GM12878 (cell line): ENCODE measurements around the gene HOXD3. TPM values are rescaled to one million over a fixed set of nuclear protein-coding genes. Genes with fewer than 3 reads are reported as not detected.

Experiments used
- ATAC-seq: fragments of 200-7000 bp; cut with Tn5 transposase; 3 replicates; pipeline ENCODE4 v1.9.1; 2020; ENCODE audit warnings: mild to moderate bottlenecking, moderate library complexity
- BruUV-seq: library from RNA; stranded (reverse); fragments of 400-500 nt; replicated peaks from 2 replicates; lab custom pipeline; 2021; lab: Mats Ljungman, UMichigan
- CTCF ChIA-PET: fragments of 300-600 bp; sonication (Branson Sonifier 250); formaldehyde crosslinking; extraction: SDS; loops from one replicate; lab custom pipeline; 2021; ENCODE audit warnings: inconsistent platforms; lab: Yijun Ruan, JAX
- POLR2A ChIA-PET: fragments of 350-600 bp; formaldehyde crosslinking; extraction: SDS; loops from one replicate; lab custom pipeline; 2021; ENCODE audit warnings: inconsistent platforms; lab: Charles Lee
- RAD21 ChIA-PET: fragments of 300-600 bp; sonication (Branson Sonifier 250); formaldehyde crosslinking; loops from one replicate; lab custom pipeline; 2023; ENCODE audit warnings: antibody characterized with exemption; ENCODE audit not compliant: unreplicated experiment; lab: Charles Lee
- SMC1A ChIA-PET: fragments of 300-600 bp; sonication (Branson Sonifier 250); formaldehyde crosslinking; loops from one replicate; lab custom pipeline; 2023; ENCODE audit not compliant: unreplicated experiment, uncharacterized antibody; lab: Charles Lee
- DNase-seq: peaks from one replicate; pipeline ENCODE4 v3.0.0-alpha.2; 2011; ENCODE audit warnings: low read depth, low spot score
- FAIRE-seq: peaks from 3 replicates; lab custom pipeline; 2011; peaks lifted over from hg19 to GRCh38; lab: Jason Lieb, UNC
- H2AFZ ChIP-seq: 2 replicates; pipeline ENCODE4 v1.6.0; 2011; ENCODE audit warnings: low read depth, low read length, control low read depth; ENCODE audit not compliant: control insufficient read depth
- H3K27ac ChIP-seq: 2 replicates; pipeline ENCODE4 v1.5.1; 2011; ENCODE audit warnings: control low read depth; ENCODE audit not compliant: control insufficient read depth, insufficient read depth
- H3K27me3 ChIP-seq, 2 experiments: replicated peaks in 1 of 2; 2 replicates each; pipeline versions ENCODE4 v1.6.0 to v1.6.1; 2011; ENCODE audit warnings: low read length in 1 of 2; ENCODE audit not compliant: control insufficient read depth in 2 of 2, insufficient read depth in 2 of 2
- H3K36me3 ChIP-seq, 2 experiments: 2 replicates each; pipeline ENCODE4 v1.5.1; 2011; ENCODE audit warnings: low read length in 1 of 2; ENCODE audit not compliant: control insufficient read depth in 2 of 2, insufficient read depth in 2 of 2
- H3K4me1 ChIP-seq: 2 replicates; pipeline ENCODE4 v1.6.1; 2011; ENCODE audit warnings: mild to moderate bottlenecking, low read length, moderate library complexity, mixed read lengths; ENCODE audit not compliant: control insufficient read depth, insufficient read depth
- H3K4me2 ChIP-seq: 2 replicates; pipeline ENCODE4 v1.6.0; 2011; ENCODE audit warnings: control low read depth; ENCODE audit not compliant: control insufficient read depth, insufficient read depth
- H3K4me3 ChIP-seq: fragments of 200-600 bp; sonication (generic); 2 replicates; pipeline ENCODE4 v1.5.1; 2016
- H3K79me2 ChIP-seq: 2 replicates; pipeline ENCODE4 v1.6.0; 2011; ENCODE audit warnings: low read length; ENCODE audit not compliant: control insufficient read depth, insufficient read depth
- H3K9ac ChIP-seq: 2 replicates; pipeline ENCODE4 v1.8.0; 2011; ENCODE audit warnings: low read length, control low read depth, mixed read lengths; ENCODE audit not compliant: control insufficient read depth, insufficient read depth
- H3K9me3 ChIP-seq: replicated peaks from 3 replicates; pipeline ENCODE4 v1.5.1; 2011; ENCODE audit warnings: mild to moderate bottlenecking, low read length; ENCODE audit not compliant: control insufficient read depth, insufficient read depth
- H4K20me1 ChIP-seq: 2 replicates; pipeline ENCODE4 v1.6.0; 2011; ENCODE audit not compliant: control insufficient read depth, insufficient read depth
- CREM ChIP-seq: IDR thresholded peaks from 2 replicates; pipeline ENCODE4 v1.6.1; 2014; ENCODE audit warnings: antibody characterized with exemption, low read depth
- IKZF2 ChIP-seq, 2 experiments: fragments of 450-650 bp; IDR thresholded peaks; 2 replicates each; pipeline ENCODE4 v1.6.1; 2017; ENCODE audit warnings: mild to moderate bottlenecking in 2 of 2, moderate library complexity in 2 of 2
- MTA3 ChIP-seq: IDR thresholded peaks from 2 replicates; pipeline ENCODE4 v1.6.1; 2012; ENCODE audit warnings: low read length, inconsistent platforms, borderline replicate concordance
- PML ChIP-seq: IDR thresholded peaks from 2 replicates; pipeline ENCODE4 v1.6.1; 2012; ENCODE audit warnings: low read length, inconsistent platforms
- RUNX3 ChIP-seq: IDR thresholded peaks from 2 replicates; pipeline ENCODE4 v1.6.1; 2012; ENCODE audit warnings: low read length, inconsistent platforms
- SP1 ChIP-seq: IDR thresholded peaks from one replicate; pipeline ENCODE4 v1.6.1; 2011; ENCODE audit warnings: low read depth, low read length
- SUZ12 ChIP-seq: fragments of 200-600 bp; sonication (generic); IDR thresholded peaks from one replicate; pipeline ENCODE4 v1.6.1; 2018; ENCODE audit warnings: antibody characterized with exemption, mild to moderate bottlenecking; ENCODE audit not compliant: unreplicated experiment
- WGBS: methylation state at CpG from one replicate; pipeline ENCODE4 v1.1.6; 2016; ENCODE audit warnings: low lambda C conversion rate; ENCODE audit not compliant: insufficient replicate concordance, insufficient coverage; ENCODE audit errors: missing lambda C conversion rate; 5-methylcytosine and 5-hydroxymethylcytosine counted together
- in situ Hi-C: fragments of 300-500 bp; cut with MboI; formaldehyde crosslinking; loops from 9 replicates; pipeline ENCODE4 v1.14.3; 2018; ENCODE audit warnings: mixed read lengths
- intact Hi-C: fragments of 100-400 bp; cut with micrococcal nuclease; formaldehyde crosslinking; loops from one replicate; pipeline ENCODE4 v1.14.2; 2022; ENCODE audit not compliant: unreplicated experiment
- polyA plus RNA-seq, 11 experiments: library from polyadenylated mRNA; depleted of rRNA in 4 of 11; unstranded in 6 of 11; stranded (reverse) in 5 of 11; fragments of >200 nt; fragmentation: Nextera tagmentation in 4 of 11; fragmentation: Illumina TruSeq in 1 of 11; extraction: Ambion mirVana in 4 of 11; extraction: Trizol in 1 of 11; gene quantifications; 1 replicate in 1 of 11; 2 replicates in 10 of 11; pipeline versions ENCODE4 v1.2.1 to v1.2.3, GENCODE V29; 2011 to 2016; ENCODE audit warnings: inconsistent platforms in 2 of 11, missing spikeins in 2 of 11, low read depth in 1 of 11
- total RNA-seq, 4 experiments: library from RNA; depleted of rRNA in 3 of 4; stranded (reverse); fragments of >200 nt in 3 of 4; fragmentation: Illumina TruSeq in 1 of 4; extraction: Trizol in 1 of 4; gene quantifications; 2 replicates each; pipeline versions ENCODE4 v1.2.1 to v1.2.3, GENCODE V29; 2013 to 2021
- TF ChIP-seq, protein P1 (sequence below): fragments of 450-650 bp; formaldehyde crosslinking; IDR thresholded peaks from 2 replicates; pipeline ENCODE4 v1.5.0; 2022; ENCODE audit warnings: mild to moderate bottlenecking, missing genetic modification characterization
- TF ChIP-seq, protein P2 (sequence below): IDR thresholded peaks from 2 replicates; pipeline ENCODE4 v1.6.1; 2011; ENCODE audit warnings: borderline replicate concordance, low read depth, mild to moderate bottlenecking, moderate library complexity, mixed read lengths, low read length; ENCODE audit not compliant: insufficient read depth; ENCODE audit errors: extremely low read length

HOXD3 gene
- total and polyA plus RNA-seq, 10 of the 15 experiments (the other 5 are each of a cell fraction or from before 2014, with no cell fraction given): not detected

DNA sequence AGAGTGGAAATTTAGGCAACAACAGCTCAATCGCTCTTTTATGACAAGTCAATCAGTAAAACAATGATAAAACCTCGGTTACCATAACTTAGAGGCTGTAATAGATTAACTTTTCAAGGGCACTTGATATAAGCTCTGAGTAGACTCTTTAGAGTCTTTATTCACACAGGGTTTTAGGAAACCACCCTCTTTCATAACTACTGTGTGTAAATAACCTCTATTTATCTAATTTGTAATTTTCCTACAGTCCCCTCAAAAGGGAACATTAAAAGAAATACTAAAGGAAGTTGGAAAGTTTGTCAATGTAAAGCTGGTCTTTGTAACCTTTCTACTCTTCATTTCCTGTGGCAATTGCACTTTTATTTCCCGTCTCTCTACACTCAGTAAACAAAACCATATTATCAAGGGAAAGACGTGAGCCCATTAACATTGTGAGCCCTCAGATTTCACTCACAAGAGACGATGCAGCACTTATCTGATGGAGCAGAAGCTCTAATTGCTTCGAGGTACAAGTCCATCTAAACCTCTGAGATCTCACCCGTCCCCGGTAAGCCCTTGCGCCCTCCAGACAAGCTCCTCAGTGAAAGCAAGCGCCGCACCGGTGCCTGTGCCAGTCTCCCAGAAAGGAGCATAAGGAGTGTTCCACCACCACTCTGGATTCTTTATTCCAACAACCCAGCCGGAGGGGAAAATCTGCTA lies 30.2 kb downstream of the HOXD3 start (continued):
- TF ChIP-seq, protein P1, sequence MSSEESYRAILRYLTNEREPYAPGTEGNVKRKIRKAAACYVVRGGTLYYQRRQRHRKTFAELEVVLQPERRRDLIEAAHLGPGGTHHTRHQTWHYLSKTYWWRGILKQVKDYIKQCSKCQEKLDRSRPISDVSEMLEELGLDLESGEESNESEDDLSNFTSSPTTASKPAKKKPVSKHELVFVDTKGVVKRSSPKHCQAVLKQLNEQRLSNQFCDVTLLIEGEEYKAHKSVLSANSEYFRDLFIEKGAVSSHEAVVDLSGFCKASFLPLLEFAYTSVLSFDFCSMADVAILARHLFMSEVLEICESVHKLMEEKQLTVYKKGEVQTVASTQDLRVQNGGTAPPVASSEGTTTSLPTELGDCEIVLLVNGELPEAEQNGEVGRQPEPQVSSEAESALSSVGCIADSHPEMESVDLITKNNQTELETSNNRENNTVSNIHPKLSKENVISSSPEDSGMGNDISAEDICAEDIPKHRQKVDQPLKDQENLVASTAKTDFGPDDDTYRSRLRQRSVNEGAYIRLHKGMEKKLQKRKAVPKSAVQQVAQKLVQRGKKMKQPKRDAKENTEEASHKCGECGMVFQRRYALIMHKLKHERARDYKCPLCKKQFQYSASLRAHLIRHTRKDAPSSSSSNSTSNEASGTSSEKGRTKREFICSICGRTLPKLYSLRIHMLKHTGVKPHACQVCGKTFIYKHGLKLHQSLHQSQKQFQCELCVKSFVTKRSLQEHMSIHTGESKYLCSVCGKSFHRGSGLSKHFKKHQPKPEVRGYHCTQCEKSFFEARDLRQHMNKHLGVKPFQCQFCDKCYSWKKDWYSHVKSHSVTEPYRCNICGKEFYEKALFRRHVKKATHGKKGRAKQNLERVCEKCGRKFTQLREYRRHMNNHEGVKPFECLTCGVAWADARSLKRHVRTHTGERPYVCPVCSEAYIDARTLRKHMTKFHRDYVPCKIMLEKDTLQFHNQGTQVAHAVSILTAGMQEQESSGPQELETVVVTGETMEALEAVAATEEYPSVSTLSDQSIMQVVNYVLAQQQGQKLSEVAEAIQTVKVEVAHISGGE (CRISPR knock-in tag): no peak
- no peak for TF ChIP-seq IKZF2 (IDR thresholded peaks at IDR 0.05)
- no peak for TF ChIP-seq SUZ12
- TF ChIP-seq CREM: no peak

DNA sequence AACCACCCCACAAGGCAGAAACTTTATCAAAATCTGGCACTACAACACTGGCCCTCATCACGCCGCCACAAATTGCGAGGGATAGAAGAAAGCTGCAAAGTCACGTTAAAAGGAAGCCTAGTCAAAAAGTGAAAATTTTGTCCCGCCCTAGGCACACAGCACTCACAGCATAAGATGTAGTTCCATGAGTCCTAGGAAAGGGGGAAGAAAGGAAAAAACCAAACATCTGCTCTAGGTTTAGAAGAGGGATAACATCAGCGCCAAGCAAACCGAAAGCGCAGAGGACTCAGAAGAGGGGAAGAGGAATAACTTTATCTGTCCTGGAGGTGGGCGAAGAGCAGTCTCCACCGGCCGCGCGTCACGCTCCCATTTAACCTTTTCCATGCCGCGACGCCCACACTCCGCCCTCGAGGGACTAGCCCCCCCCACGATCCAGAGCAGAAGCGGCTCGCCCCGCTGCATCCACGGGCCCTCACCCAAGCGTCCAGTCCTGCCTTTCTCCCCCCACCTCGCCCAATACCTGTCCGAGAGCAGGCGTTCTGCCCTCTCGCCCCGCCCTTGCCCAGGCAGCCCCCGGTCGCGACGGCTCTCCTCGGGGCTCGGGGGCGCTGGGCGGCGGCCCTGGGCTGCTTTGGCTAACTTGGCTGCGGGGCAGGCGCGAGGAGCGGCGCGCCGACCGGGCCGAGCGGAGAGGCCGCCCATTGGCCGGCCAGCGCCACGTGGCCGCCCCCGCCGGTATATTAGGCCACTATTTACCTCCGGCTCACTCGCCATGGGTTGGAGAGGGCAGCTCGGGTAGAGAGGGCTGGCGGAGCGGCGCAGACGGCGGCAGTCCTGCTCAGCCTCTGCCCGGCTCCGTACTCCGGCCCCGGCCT lies 31.0 kb downstream of the HOXD3 start, which contains the start of gene HOXD1:
TSS of gene HOXD1 (plus strand) at position 770 of the 875 bp plus-strand sequence. CDS start 134 bp downstream, outside the sequence.
- in situ Hi-C loops: no loop called here
- no peak for DNase-seq
- H3K36me3 ChIP-seq: no peaks in the 10 kb centered on the region
- 52% methylated on average over 68 of the region's 68 CpGs for WGBS
- H2AFZ ChIP-seq: no peak within 1 kb of the TSS
- ChIA-PET SMC1A (interaction anchor here (1.5 kb wide), 1 partner anchor 12 kb away, joined by 4 read pairs; no protein-coding TSS in a partner anchor), CTCF (no interaction called here), RAD21 (interaction anchor here (0.5 to 1.3 kb wide), 2 partner anchors 11 to 12 kb away, joined by 4 read pairs; no protein-coding TSS in a partner anchor), POLR2A (no interaction called here)
- no peak for FAIRE-seq
- H3K9me3 ChIP-seq: no peaks in the 10 kb centered on the region; the same call in 2 of the 3 replicates
- no peak within 1 kb of the TSS for H3K4me3 ChIP-seq
- BruUV-seq: no TSS peak
- H3K27me3 ChIP-seq: peaks cover 2 to 22% of the 10 kb centered on the region in 2 experiments
- no peak for ATAC-seq
- H4K20me1 ChIP-seq: no peaks in the 10 kb centered on the region
- no peaks in the 10 kb centered on the region for H3K79me2 ChIP-seq
- H3K4me1 ChIP-seq: no peaks in the 10 kb centered on the region
- TF ChIP-seq, protein P2, sequence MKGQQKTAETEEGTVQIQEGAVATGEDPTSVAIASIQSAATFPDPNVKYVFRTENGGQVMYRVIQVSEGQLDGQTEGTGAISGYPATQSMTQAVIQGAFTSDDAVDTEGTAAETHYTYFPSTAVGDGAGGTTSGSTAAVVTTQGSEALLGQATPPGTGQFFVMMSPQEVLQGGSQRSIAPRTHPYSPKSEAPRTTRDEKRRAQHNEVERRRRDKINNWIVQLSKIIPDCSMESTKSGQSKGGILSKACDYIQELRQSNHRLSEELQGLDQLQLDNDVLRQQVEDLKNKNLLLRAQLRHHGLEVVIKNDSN: peak; percentile 50
- no peak for TF ChIP-seq SP1
- no peak for TF ChIP-seq PML
- no peak for TF ChIP-seq RUNX3
- peak; percentile 54 for TF ChIP-seq SUZ12
- TF ChIP-seq MTA3: no peak
- no peak within 1 kb of the TSS for H3K27ac ChIP-seq
- H3K4me2 ChIP-seq: peak within 1 kb of the TSS; percentile 65; the same call in 1 of the 2 replicates
- no peak within 1 kb of the TSS for H3K9ac ChIP-seq
- intact Hi-C loops: no loop called here
